HL-60 (cell line): ENCODE measurements around the gene RANBP3.

Experiments
- DNase-seq, 2 experiments: peaks; one replicate each; pipeline ENCODE4 v3.0.0-alpha.2; 2010 to 2020; ENCODE audit warnings: low read depth in 1 of 2, low spot score in 1 of 2
- H3K27ac ChIP-seq: fragments of 250-450 bp; sonication (Bioruptor Pico); replicated peaks from 2 replicates; pipeline ENCODE4 v1.5.1; 2020; ENCODE audit warnings: mild to moderate bottlenecking, moderate library complexity
- H3K27me3 ChIP-seq: fragments of 250-450 bp; sonication (Bioruptor Pico); 2 replicates; pipeline ENCODE4 v1.5.1; 2021; ENCODE audit warnings: mild to moderate bottlenecking, moderate library complexity; ENCODE audit not compliant: insufficient read depth, poor library complexity, severe bottlenecking
- H3K4me3 ChIP-seq: replicated peaks from 2 replicates; pipeline ENCODE4 v1.5.1; 2011; ENCODE audit warnings: mild to moderate bottlenecking, control low read depth, low read length; ENCODE audit not compliant: insufficient read depth
- GABPA ChIP-seq: IDR thresholded peaks from 2 replicates; pipeline ENCODE4 v1.6.1; 2012; ENCODE audit warnings: low read depth
- POLR2AphosphoS5 ChIP-seq: IDR thresholded peaks from 2 replicates; pipeline ENCODE4 v1.6.1; 2012; ENCODE audit warnings: low read depth
- SPI1 ChIP-seq: IDR thresholded peaks from 2 replicates; pipeline ENCODE4 v1.6.1; 2012; ENCODE audit warnings: low read depth, mild to moderate bottlenecking, borderline replicate concordance
- TF ChIP-seq, protein P1 (sequence below): IDR thresholded peaks from 2 replicates; pipeline ENCODE4 v1.6.1; 2012; ENCODE audit warnings: low read depth; ENCODE audit not compliant: insufficient replicate concordance
- TF ChIP-seq, protein P2 (sequence below): IDR thresholded peaks from one replicate; pipeline ENCODE4 v1.5.1; 2011; ENCODE audit warnings: low read length, control low read depth, inconsistent platforms; ENCODE audit not compliant: insufficient read depth

Gene RANBP3

DNA sequence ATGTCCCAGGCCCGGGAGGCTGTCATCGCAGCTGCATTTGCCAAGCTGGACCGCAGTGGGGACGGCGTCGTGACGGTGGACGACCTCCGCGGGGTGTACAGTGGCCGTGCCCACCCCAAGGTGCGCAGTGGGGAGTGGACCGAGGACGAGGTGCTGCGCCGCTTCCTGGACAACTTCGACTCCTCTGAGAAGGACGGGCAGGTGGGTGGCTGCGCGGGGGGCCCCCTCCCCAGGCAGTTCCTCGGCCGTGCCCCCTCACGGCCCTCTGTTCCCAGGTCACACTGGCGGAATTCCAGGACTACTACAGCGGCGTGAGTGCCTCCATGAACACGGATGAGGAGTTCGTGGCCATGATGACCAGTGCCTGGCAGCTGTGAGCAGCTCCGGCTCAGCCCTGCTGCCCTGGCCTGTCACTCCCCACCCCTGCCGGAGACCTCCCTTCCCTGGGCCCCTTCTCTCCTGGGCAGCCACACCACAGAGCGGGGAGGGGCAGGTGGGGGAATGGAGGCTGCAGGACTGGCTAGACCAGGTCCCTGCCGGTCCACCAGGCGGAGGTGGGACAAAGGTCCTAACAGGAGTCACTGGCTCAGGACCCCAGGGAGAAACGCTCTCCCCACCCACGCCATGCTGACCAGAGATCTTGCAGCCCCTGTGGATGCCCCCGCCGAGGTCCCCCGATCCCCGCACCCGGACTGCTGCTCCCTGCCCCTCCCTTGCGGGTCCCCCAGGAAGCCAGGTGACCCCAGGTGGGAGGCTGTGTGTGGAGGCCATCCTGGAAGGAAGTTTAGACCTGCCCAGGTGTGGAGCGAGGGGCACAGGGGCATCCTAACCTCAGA is 62.8 kb downstream of the RANBP3 start:
- Histone ChIP-seq H3K27me3 (no peaks in the 10 kb centered on the region), H3K4me3 (no peak overlapping the region), H3K27ac (no peak overlapping the region)
- TF ChIP-seq SPI1 (no peak), POLR2AphosphoS5 (no peak), GABPA (no peak)
- TF ChIP-seq, protein P1, sequence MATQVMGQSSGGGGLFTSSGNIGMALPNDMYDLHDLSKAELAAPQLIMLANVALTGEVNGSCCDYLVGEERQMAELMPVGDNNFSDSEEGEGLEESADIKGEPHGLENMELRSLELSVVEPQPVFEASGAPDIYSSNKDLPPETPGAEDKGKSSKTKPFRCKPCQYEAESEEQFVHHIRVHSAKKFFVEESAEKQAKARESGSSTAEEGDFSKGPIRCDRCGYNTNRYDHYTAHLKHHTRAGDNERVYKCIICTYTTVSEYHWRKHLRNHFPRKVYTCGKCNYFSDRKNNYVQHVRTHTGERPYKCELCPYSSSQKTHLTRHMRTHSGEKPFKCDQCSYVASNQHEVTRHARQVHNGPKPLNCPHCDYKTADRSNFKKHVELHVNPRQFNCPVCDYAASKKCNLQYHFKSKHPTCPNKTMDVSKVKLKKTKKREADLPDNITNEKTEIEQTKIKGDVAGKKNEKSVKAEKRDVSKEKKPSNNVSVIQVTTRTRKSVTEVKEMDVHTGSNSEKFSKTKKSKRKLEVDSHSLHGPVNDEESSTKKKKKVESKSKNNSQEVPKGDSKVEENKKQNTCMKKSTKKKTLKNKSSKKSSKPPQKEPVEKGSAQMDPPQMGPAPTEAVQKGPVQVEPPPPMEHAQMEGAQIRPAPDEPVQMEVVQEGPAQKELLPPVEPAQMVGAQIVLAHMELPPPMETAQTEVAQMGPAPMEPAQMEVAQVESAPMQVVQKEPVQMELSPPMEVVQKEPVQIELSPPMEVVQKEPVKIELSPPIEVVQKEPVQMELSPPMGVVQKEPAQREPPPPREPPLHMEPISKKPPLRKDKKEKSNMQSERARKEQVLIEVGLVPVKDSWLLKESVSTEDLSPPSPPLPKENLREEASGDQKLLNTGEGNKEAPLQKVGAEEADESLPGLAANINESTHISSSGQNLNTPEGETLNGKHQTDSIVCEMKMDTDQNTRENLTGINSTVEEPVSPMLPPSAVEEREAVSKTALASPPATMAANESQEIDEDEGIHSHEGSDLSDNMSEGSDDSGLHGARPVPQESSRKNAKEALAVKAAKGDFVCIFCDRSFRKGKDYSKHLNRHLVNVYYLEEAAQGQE, result no peak
- TF ChIP-seq, protein P2, sequence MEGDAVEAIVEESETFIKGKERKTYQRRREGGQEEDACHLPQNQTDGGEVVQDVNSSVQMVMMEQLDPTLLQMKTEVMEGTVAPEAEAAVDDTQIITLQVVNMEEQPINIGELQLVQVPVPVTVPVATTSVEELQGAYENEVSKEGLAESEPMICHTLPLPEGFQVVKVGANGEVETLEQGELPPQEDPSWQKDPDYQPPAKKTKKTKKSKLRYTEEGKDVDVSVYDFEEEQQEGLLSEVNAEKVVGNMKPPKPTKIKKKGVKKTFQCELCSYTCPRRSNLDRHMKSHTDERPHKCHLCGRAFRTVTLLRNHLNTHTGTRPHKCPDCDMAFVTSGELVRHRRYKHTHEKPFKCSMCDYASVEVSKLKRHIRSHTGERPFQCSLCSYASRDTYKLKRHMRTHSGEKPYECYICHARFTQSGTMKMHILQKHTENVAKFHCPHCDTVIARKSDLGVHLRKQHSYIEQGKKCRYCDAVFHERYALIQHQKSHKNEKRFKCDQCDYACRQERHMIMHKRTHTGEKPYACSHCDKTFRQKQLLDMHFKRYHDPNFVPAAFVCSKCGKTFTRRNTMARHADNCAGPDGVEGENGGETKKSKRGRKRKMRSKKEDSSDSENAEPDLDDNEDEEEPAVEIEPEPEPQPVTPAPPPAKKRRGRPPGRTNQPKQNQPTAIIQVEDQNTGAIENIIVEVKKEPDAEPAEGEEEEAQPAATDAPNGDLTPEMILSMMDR, result no peak
- DNase-seq, result no peak

DNA sequence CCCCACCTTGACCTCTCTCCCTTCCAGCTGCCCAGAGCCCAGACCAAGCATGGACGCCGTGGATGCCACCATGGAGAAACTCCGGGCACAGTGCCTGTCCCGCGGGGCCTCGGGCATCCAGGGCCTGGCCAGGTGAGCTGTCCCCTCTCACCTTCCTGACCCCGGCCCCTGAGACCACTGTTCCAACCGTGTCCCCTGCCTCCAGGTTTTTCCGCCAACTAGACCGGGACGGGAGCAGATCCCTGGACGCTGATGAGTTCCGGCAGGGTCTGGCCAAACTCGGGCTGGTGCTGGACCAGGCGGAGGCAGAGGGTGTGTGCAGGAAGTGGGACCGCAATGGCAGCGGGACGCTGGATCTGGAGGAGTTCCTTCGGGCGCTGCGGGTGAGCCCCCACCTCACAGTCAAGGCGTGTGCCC is 63.6 kb downstream of the RANBP3 start:
- Histone ChIP-seq H3K27ac (no peak overlapping the region), H3K4me3 (no peak overlapping the region), H3K27me3 (no peaks in the 10 kb centered on the region)
- no peak for DNase-seq
- no peak for TF ChIP-seq SPI1
- TF ChIP-seq GABPA, result no peak
- TF ChIP-seq, protein P2, result no peak
- TF ChIP-seq, protein P1, result no peak

DNA sequence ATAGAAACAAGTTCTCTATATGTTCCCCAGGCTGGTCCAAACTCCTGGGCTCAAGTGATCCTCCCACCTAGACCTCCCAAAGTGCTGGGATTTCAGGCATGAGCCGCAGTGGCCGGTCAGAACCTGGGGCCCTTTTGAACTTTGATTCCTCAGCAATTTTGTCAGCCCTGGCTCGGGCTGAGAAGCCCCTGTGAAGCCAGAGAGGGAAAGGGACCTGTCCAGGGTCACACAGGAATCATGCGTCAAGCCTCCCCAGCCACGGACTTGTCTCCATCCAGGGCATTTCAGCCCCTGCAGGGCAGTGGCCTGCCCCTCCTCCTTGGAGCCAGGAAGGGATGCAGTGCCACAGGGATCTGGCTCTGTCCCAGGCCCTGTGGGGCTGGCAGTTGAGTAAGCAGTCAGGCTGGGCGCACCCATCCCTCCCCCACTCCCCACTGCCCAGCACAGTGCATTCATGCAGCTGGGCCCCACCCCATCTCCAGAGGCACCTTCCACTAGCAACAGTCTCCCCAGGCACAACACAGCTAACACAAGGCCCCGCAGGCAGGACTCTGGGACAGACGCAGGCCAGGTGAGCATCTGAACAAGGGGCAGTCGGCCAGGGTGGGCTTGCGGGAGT is 64.1 kb downstream of the RANBP3 start, which contains the start of gene CAPS:
Gene CAPS (plus strand): TSS at position 516 of the 619 bp plus-strand sequence. CDS start 153 bp downstream, outside the sequence.
- no peak for DNase-seq
- Histone ChIP-seq H3K4me3 (no peak within 1 kb of the TSS), H3K27ac (no peak within 1 kb of the TSS), H3K27me3 (no peaks in the 10 kb centered on the region)
- TF ChIP-seq, protein P2, result no peak
- TF ChIP-seq SPI1, result no peak
- TF ChIP-seq, protein P1, result no peak
- TF ChIP-seq GABPA, result no peak
- no peak for TF ChIP-seq POLR2AphosphoS5
